Posterior cingulate gyrus (tissue), 11 donors: ENCODE results near the gene MACROD2.

ENCODE experiments used
- DNase-seq, 10 donors: peaks; one replicate each; pipeline versions ENCODE4 v3.0.0 to v3.0.0-alpha.2; 2020 to 2021; ENCODE audit warnings: mixed read lengths in 3 of 10
- intact Hi-C: fragments of 100-400 bp; cut with DNase I; formaldehyde crosslinking; loops from one replicate; pipeline ENCODE4 v1.15.1; 2023

MACROD2 gene

DNA sequence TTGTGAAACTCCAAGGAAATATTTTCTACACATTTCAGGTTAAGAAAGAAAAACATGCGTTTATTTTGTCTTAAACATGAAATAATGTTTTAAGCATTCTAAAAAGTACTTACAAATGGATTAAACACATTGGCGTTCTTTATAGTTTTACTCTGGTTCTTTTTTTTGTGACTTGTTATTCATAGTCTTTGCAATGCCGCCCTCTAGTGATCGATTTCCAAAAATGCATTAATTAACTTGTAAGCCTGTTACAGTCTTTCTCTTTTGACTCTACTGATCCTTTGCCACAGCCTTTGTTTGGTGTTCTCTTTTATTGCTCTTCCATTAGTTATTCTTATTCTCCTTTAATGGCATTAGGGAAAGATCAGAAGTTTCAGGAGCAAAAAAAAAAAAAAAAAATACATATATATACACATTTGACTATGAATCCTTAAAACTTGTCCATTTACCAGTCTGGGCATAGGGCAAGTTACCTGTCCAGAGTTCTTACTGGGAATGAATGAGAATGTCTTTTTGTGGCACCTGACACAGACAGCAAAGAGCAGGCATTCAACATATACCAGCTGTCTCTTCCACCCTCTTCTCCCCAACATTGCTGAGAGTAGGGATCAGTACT, 59.9 kb downstream of the MACROD2 start:
- DNase-seq: no peak
- intact Hi-C loops: loop anchor here (1.0 to 5.0 kb wide), 2 partner anchors 235 to 938 kb away; no protein-coding TSS in a partner anchor

DNA sequence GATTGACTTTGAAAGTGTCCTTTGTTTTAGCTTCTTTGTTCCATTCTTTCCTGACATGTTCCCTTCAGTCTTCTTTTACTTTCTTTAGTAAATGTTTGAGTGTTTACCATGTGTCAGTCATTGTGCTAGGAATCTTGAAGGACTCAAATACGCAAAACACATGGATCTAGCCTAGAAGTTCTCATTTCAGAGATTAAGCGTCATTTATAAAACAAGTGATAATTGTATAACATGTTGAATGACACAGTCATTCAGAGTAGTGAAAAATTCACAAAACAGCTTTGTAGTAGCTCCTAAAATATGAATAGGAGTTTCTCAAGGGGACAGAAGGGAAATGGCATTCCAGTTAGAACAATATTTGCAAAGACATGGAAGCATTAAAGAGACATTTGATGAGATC, 66.9 kb downstream of the MACROD2 start:
- intact Hi-C loops: no loop called here
- no peak for DNase-seq

DNA sequence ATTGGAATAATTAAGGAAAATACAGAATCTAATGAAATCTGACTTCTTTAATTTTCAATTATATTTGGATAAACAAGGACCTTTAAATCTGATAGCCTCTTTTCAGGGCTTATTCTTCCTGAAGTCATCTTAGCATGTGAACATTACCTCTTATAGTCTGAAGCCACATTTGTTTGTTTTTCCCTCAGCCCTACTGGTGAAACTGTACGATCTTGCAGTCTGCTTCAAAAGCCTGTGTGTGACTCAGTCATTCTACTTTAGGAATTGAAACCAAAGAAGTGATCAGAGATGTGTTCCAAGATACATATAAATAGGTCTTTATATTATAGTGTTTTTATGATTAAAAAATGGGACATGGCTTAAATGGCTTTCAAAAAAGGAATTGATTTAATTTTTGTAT, 67.5 kb downstream of the MACROD2 start:
- intact Hi-C loops: no loop called here
- DNase-seq: no peak

DNA sequence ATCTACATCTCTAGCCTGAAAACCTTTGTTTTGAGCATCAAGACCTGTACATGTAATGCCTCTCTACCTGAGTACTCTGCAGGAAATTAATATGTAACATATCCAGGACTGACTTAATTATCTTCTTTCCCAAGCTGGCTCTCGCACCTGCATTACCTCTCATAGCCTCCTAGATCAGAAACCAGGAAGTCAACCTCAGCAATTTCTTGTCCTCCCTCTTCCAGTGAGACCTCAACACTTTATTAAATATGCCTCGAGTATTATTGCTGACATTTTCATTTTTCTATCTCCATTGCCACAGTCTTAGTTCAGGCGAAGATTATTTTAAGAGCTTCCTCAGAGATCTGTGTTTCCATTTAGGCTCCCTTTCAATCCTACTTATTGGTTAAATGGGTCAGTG, 69.0 kb downstream of the MACROD2 start:
- DNase-seq: no peak
- intact Hi-C loops: no loop called here

DNA sequence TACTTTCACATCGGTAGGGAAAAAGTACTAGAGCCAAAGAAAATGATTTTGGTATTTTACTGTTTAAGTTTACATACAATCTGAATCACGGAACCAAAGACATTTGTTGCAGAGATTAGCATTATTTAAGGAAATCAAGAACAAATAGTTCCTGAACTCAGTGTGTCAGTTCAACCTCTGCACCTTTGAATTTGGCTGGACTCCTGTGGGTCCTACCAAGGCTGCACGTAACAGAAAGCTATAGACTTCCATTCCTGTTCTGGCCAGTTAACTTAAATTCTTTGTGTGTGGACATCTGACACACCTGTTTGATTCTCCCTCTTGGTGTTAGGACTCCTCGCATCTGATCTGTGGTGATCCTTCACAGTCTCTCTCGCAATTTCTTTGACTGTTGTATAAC, 69.6 kb downstream of the MACROD2 start:
- intact Hi-C loops: no loop called here
- DNase-seq: no peak

DNA sequence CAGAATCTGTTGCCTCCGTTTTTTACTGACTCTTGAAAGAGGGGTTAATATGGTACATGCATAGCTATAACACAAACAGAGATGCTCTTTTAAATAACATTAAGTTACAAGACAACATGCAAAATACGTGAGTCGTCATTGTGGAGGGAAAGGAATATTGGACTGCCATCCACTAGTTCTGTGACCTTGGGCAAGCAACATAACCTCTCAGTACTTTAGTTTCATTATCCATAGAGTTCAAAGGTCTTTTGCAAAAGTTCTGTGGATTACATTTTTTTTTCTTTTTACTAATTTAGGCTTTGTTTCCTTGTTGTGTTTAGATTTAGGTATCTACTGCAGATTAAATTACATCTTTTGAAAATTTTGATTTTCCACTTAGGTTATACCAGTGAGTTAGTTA, 70.5 kb downstream of the MACROD2 start:
- DNase-seq: no peak
- intact Hi-C loops: no loop called here

DNA sequence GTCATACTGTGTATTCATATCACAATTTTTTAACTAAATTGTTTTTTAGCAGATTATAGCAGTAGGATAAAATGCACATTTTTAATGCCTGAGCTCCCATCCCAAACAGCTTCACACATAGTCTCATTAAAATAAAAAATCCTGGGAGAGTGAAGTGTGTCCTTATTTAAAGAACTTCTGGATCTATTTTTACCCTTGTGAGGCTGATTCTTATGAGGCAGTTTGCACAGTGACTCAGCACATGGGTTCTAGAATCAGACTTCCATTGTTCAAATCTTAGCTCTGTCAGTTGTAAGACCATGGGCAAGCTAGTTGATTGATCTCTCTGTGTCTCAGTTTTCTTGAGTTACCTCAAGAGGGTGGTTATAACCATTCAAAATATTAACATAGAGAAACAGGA, 72.3 kb downstream of the MACROD2 start:
- no peak for DNase-seq
- intact Hi-C loops: no loop called here

DNA sequence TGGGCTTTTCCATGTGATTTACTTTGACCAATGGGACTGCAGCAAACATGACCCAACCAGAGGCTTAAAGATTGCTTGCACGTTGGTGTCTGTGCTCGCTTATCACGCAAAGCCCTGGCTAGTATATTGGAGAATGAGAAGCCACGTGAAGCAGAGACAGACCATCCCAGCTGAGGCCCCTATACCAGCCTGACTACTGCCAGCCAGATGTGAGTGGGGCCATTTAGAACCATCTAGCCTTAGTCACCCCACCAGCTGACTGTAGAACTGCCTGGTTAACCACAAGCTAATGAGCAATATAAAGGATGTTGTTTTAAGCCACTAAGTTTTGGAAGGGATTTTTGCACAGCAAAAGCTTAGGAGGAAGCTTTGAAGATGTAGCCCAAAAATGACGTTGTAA, 74.5 kb downstream of the MACROD2 start:
- intact Hi-C loops: no loop called here
- no peak for DNase-seq

DNA sequence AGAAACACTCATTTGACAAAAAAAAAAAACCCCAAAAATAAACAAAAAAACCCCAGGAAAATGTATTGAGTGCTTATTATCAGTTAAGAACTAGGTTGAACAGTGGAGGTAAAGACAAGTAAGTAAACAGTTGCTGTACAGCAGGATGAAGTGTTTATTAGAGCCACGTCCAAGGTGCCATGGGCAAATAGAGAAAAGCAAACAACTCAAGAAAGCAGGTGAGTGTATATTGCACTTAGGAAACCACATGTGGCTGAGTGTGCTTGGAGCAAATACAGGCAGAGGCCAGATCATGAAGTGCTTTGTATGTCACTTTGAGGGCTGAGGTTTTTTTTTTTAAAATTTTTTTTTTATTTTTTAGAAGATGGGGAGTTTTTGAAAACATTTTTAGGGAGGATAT, 98.3 kb downstream of the MACROD2 start:
- no peak for DNase-seq
- intact Hi-C loops: no loop called here

DNA sequence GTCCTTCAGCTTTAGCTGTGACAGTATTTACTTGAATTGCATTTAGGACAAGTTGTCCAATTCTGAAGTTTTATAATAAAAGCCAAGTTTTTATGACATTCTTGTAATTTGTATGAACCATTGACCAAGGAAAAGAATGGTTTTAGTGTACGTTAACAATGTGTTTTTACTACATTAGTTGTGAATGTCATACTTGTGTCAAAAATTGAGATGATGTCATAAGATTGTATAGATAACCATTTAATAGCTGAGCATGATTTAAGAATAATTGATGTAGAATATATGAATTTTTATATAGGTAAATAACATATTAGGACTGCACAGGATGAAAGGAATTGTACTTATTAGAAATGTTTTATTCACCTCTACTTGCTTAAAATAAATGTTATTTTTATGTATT, 102.9 kb downstream of the MACROD2 start:
- intact Hi-C loops: no loop called here
- no peak for DNase-seq

DNA sequence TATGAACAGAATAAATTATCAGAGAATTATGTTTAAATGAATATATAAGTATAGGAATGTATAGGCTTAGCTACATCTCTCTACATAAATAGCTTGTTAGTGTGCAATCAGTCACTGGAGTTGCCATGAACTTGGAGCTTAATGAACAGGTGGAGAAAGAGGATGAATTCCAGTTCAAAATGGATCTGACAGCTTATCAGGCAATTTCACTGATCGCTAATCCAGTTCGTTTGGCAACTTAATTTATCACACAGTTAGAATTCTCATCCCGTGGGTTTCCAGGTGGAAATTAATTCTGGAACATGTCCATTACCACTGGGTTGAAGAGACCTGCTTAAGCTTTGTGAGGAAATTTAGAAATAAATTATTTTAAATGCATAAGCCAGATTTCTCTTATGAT, 118.1 kb downstream of the MACROD2 start:
- no peak for DNase-seq
- intact Hi-C loops: no loop called here

DNA sequence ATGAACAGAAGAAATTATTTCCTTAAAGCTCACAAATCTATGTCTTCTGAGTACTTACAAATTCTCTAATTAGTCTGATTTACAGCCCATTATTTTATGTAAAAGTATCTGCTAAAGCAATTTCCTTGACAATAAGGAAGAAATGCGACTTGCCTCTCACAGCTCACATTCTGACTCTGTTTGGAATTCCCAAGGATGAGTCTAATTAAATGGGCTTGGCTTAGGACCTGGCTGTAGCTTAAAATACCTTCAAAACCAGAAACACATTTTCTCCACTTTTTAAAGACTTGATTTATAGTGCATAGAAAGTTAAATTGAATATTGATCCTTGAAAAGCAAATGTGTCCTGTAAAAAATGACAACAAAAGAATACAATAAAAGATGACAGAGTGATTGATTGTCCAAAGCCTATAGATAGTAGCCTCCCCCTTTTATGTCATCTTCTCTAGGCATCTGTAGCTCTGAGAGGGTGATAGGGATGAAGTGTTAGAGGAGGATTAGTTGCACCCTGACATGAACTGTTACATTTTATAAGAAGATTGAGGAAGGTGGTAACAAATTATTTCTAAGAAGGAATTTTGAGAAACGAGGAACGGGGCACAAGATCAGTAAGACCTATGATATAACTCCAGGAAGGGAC, 118.9 kb downstream of the MACROD2 start:
- intact Hi-C loops: no loop called here
- no peak for DNase-seq

DNA sequence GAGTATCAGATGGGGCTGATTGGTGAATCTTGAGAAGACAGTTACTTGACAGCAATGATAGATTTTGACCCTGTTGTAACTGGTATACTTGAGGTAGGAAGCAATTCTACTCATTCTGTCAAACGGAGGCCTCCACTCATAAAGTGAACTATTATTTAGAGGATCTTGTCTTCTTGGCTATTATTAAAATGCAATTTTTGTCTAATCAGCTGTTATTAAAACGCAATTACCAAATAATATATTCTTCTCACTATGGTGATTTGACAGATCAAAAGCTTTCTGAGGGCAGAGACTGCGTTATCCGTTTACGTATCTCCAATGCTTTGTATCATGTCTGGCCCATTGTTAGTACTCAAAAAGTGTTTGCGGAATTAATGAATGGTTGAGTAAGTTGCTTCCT, 120.7 kb downstream of the MACROD2 start:
- DNase-seq: no peak
- intact Hi-C loops: no loop called here

DNA sequence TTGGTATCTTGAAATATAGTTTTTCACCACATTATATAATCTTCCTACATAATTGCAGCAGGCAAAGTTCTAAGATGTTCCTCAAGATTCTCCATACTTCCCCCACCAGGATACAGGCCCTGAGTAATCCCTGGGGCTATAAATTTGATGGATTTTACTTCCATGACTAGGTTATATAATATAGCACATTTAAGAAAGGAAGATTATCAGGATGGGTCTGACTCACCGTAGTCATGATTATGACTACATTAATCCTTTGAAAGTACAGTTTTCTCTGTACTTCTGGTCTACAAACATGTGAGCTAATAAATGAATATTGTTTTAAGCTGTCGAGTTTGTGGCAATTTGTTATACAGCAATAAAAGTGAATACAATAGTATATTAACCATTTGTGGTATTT, 122.5 kb downstream of the MACROD2 start:
- intact Hi-C loops: no loop called here

DNA sequence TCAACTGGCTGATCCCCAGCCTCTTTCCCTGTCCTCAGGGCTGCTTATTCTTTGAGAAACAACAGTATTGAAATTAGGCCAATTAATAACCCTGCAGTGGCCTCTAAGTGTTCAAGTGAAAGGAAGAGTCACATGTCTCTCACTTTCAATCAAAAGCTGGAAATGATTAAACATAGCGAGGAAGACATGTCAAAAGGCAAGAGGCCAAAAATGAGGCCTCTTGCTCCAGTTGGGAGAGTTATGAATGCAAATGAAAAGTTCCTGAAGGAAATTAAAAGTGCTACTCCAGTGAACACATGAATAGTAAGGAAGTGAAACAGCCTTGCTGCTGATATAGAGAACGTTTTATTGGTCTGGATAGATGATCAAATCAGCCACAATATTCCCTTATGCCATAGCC, 131.5 kb downstream of the MACROD2 start:
- intact Hi-C loops: no loop called here
- no peak for DNase-seq

More for the DNA sequence above, 122.5 kb downstream of the MACROD2 start:
- DNase-seq: no peak

DNA sequence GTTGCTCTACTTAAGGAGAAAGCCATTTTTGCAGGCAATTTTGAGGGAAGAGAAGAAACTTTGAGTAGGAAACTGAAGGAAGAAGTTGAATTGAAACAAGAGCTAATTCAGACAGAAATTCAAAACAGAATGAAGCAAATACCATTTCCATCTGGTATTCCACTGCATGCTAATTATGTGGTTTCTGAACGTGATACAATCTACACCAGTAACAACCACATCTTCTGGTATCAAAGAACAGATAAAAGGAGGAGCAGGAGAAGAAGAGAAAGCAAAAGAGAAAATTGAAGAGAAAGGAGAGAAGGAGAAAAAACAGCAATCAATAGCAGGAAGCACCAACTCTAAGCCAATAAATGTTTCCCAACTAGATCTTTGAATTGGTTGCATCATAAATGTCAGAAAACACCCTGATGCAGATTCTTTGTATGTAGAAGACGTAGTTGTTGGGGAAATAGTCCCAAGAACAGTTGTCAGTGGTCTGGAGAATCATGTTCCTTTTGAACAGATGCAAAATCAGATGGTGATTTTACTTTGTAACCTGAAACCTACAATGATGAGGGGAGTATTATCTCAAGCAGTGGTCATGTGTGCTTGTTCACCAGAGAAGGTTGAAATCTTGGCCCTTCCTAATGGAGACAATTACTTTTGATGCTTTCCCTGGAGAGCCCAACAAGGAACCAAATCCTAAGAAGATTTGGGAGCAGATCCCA, 132.4 kb downstream of the MACROD2 start:
- intact Hi-C loops: no loop called here
- no peak for DNase-seq

DNA sequence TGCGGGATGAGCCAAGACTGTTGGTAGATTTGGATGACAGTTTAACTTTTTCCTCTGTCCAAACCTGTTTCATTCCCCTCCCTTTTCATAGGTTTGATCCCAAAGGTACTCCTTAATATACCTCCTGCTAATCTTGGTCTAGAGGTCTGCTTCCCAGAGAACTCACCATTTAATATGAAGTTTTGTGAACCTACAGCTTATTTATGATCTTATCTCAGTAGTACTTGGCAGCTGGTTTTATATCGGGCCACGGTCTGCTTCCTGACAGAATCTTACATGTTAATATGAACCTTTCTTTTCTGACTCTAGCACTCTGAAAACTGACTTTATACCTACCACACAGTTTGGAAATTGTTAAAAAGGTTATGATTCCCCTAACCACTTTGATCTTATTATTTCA, 138.7 kb downstream of the MACROD2 start:
- intact Hi-C loops: no loop called here
- no peak for DNase-seq

DNA sequence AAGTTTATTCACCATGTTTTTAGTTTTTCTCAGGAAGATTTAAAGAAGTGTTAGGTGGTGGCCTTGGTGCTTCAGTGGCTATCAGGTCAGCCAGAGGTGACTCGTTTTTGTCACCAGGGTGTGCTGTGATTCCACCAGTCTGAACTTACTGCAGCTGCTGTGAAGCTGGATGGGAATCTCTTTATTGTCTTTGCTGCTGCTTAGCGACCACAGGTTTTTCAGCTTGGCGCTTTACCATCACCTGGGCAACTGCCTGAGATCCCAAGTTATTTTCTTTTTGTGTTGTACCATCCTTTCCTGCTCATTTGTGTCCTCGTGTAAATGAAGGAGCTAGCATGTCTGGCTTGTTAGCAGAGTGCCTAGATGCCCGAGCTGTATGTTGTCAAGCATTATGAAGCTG, 146.9 kb downstream of the MACROD2 start:
- peak in 8 of 10 donors; percentile 33 to 91 (median 54) for DNase-seq
- intact Hi-C loops: loop anchor here (5.0 kb wide), 1 partner anchor 1785 kb away; no protein-coding TSS in a partner anchor

DNA sequence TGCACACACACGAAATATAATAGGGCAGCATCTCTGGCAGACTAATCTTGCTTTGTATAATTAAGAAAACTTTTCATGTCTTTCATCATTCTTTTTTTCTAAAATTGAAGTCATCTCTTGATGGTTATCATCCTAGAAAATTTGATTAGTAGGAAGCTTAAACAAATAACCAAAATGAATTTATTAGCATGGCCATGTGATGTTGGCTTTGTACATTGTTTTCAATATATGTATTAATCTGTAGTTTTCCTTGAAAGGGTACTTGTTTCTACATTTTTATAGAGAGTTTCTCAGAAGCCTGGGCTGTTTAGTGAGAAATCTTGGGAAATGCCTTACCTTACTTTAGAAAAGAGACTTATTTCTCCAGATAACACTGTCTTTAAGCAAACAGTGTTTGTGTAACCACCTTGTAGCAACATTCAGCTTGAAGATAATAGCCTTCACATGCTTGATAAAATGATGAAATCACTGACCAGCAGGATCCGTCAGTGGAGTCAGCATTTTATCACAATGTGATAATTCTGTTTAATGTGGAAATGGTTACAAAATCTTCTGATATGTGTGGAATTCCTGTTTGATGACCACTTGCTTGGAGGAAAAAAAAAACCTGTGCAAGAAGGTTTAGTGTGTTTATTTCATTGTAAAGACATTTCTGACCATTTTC, 147.8 kb downstream of the MACROD2 start:
- intact Hi-C loops: loop anchor here (5.0 kb wide), 1 partner anchor 1784 kb away; no protein-coding TSS in a partner anchor
- DNase-seq: no peak

DNA sequence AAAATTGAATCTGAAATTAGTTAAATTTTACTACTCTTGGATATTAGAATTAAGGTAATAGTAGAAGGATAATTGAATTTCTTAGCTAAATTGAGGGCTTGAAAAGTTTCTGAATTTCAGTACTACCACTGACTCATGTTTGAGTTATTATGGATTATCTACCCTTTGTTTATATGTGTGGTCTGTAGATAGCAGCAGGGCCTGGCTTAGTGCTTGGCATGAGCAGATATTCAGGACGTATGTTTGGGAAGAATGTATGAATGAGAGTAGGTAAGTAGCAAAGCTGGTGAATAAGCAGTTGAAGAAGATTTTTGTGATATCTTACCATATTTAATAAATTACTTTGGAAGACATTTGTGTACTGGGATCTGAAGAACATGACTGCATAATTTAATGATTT, 152.7 kb downstream of the MACROD2 start:
- intact Hi-C loops: no loop called here
- DNase-seq: no peak

DNA sequence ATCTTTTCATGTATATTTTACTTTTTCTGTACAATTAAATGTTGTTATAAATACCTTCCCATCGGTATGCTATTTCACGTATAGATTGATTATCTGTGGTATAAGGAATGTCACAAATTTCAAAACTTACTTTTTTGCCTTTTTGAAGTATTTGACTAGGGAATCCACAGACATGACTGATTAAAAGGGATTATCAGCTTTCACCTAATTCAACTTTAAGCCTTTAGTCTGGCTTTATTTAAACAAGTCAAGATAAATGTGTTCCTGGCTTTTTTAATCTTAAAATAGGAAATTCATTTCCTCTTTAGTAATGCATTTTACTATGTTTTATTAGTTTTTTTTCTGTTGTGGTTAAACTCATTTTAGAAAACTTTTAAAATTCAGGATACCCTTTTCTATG, 160.0 kb downstream of the MACROD2 start:
- DNase-seq: no peak

More for the DNA sequence above, 160.0 kb downstream of the MACROD2 start:
- intact Hi-C loops: no loop called here
